Measurements from ENCODE around the gene SNX24.

DNA sequence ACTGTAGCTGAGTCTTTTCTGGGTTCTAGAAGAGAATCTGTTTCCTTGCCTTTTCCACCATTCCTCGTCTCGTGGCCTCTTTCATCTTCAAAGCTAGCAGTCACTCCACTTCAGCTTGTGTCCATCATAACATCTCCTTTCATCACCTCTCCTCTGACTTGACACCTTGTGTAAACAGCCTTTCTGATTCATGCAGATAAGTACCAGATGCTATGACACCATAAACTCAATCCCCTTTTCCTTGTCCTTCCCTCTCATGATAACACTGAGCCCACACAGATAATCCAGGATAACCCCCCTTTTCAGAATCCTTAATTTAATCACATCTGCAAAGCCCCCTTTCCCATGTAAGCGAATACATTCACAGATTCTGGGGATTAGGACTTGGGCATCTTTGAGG lies 95.5 kb downstream of the SNX24 start:
- TF ChIP-seq CTCF (IDR thresholded peaks at IDR 0.05) (no peak), EP300 (IDR thresholded peaks at IDR 0.05) (no peak), POLR2A (IDR thresholded peaks at IDR 0.05; ENCODE audit: low read depth) (no peak), POLR2AphosphoS5 (IDR thresholded peaks at IDR 0.05) (no peak)

Measured in esophagus muscularis mucosa (tissue), 4 donors.